RPMI7951 (cell line): Measurements from ENCODE around the gene SLF1. TPM values are rescaled to one million over a fixed set of nuclear protein-coding genes. Genes with fewer than 3 reads are reported as not detected.

Source experiments
- DNase-seq: peaks from one replicate; pipeline ENCODE4 v3.0.0-alpha.2; 2012; ENCODE audit warnings: low read depth
- total RNA-seq: library from RNA; depleted of rRNA; stranded (reverse); fragments of >200 nt; shearing (Covaris generic); gene quantifications from 2 replicates; pipeline ENCODE4 v1.2.3, GENCODE V29; 2014

Gene SLF1
- total RNA-seq, 1 experiment from 2014 or later: 15.1 TPM

- DNase-seq: no peak
Measured at GRCh38 chr5:94661086-94661485, 42.6 kb downstream of the SLF1 start.

GRCh38 chr5:94667937-94668336 lies 49.5 kb downstream of the SLF1 start:
- DNase-seq: no peak

GRCh38 chr5:94670726-94671125 lies 52.3 kb downstream of the SLF1 start:
- DNase-seq: no peak

GRCh38 chr5:94672746-94673145 lies 54.3 kb downstream of the SLF1 start:
- no peak for DNase-seq

- DNase-seq: peak; percentile 11
Measured at GRCh38 chr5:94674490-94675382, 56.3 kb downstream of the SLF1 start.

- no peak for DNase-seq
Measured at GRCh38 chr5:94675965-94676618, 57.6 kb downstream of the SLF1 start.

- no peak for DNase-seq
Measured at GRCh38 chr5:94682814-94683520, 64.5 kb downstream of the SLF1 start.

- no peak for DNase-seq
Measured at GRCh38 chr5:94689908-94690307, 71.4 kb downstream of the SLF1 start.

GRCh38 chr5:94690778-94691177 lies 72.3 kb downstream of the SLF1 start:
- no peak for DNase-seq

- no peak for DNase-seq
Measured at GRCh38 chr5:94691291-94691690, 72.8 kb downstream of the SLF1 start.

- DNase-seq: peak; percentile 68
Measured at GRCh38 chr5:94691949-94692348, 73.5 kb downstream of the SLF1 start.

- DNase-seq: no peak
Measured at GRCh38 chr5:94692581-94692980, 74.1 kb downstream of the SLF1 start.

GRCh38 chr5:94693043-94693822 lies 74.8 kb downstream of the SLF1 start:
- peak; percentile 58 for DNase-seq

- no peak for DNase-seq
Measured at GRCh38 chr5:94693845-94694370, 75.4 kb downstream of the SLF1 start.

GRCh38 chr5:94694671-94695070 lies 76.2 kb downstream of the SLF1 start:
- no peak for DNase-seq

GRCh38 chr5:94698197-94698596 lies 79.7 kb downstream of the SLF1 start:
- no peak for DNase-seq

GRCh38 chr5:94699562-94699961 lies 81.1 kb downstream of the SLF1 start:
- DNase-seq: no peak

GRCh38 chr5:94700592-94700991 lies 82.1 kb downstream of the SLF1 start:
- no peak for DNase-seq

- DNase-seq: no peak
Measured at GRCh38 chr5:94702729-94703128, 84.3 kb downstream of the SLF1 start.

- DNase-seq: peak; percentile 3
Measured at GRCh38 chr5:94705427-94705826, 87.0 kb downstream of the SLF1 start.

GRCh38 chr5:94707359-94707758 lies 88.9 kb downstream of the SLF1 start:
- DNase-seq: no peak
